ENCODE data around the gene PHGDH.
"Not testable (repeated sequence)": the region's sequence is repeated elsewhere in the genome, so short reads cannot be mapped to it uniquely, and the experiment has no call there.

The PHGDH gene

DNA sequence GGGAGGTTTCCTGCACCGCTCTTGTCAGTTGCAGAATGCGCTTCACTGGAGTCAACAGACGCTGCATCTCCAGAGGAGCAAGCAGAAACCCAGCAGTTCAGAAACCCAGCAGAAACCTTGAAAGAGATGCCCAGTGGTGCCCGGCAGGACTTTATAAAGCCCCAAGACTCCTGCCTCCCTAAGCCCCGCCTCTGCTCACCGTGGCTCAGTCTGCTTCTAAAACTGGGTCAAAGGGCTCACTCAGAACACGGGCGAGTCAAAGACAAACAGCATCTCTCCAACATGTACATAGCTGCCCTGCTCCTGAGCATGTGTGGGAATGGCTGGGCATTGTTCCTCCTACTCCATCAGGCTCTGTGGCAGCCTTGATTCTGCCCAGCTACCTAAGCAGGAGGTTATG, 57.0 kb downstream of the PHGDH start, which contains the start of gene HMGCS2:
TSS of gene HMGCS2 (minus strand) at position 128 of the 400 bp plus-strand sequence. CDS start at position 67, 61 bp downstream.
- no peak for DNase-seq

DNA sequence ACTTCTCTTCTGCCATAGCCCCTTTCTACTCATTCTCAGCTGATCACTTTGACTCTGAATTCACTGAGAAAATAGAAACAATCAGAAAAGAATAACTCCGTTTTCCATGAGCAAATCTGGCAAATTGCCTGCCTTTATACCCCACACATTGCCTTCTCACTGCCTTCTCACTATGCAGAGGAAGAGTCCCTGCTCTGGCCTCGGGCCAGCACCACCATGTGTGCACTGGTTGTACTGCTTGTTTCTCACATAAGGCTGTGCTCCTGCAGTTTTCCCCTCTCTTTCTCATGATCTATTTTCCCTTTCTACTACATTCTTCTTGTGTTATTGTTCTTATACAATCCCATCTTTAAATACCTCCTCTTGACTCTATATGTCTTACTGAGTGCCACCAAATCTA, 59.3 kb downstream of the PHGDH start:
- DNase-seq: no peak

DNA sequence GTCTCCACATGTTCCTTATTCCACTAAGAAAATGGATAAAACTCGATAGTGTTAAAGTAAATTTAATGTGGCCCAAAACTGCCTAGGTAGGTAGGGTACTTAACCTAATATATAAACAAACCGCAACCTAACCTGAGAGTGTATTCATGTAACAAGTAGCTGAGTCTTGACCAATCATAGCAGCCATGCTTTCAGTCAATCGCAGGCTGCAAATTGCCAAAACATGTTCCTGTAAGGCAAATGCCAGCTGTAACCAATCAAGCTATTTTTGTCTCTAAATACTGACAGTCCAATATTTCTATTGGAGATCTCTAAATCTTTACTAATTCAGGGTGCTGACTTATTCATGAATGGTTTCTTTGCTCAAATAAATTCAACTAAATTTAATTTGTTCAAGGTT, 60.0 kb downstream of the PHGDH start:
- DNase-seq: no peak

DNA sequence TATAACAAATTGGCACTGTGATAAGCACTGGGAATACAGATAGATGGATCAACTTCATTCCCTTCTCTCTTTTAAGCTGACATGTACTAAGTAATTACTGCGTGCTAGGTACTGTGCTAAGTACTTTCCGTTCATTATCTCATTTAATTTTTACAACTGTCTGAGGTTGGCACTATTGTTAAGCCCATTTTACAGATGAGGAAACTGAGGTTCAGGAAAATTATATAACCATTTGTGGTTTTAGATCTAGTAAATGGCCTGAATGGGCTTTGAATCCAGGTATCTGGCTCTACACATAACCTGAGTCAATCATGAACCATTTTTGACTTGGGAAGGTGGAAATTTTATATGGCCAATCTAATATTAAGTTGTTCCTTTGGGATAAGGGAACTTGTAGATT, 60.6 kb downstream of the PHGDH start:
- no peak for DNase-seq

DNA sequence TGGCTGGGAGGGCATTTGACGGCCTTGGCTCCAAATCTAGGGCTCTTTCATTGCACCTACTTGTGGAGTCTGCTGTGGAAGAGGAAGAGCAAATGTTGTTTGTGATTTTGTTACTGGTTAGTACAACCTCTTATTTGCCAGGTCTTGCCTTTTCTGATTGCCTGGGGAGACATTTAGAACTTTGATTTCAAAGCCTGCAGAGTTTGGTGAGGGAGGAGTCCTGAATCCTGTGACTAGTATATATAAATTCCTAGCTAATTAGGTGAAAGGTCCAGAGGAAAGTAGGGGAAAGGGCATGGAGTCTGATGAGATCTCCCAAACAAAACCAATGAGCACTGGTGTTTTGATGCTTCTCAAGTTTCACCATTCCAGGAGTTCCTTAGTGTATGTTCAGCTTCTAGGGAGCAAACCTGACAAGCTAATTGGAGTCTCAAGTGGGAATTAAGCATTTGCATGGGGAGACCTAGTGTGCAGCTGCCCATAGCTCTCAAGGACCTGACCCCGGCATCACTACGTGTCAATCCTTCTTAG, 62.0 kb downstream of the PHGDH start:
- no peak for DNase-seq

DNA sequence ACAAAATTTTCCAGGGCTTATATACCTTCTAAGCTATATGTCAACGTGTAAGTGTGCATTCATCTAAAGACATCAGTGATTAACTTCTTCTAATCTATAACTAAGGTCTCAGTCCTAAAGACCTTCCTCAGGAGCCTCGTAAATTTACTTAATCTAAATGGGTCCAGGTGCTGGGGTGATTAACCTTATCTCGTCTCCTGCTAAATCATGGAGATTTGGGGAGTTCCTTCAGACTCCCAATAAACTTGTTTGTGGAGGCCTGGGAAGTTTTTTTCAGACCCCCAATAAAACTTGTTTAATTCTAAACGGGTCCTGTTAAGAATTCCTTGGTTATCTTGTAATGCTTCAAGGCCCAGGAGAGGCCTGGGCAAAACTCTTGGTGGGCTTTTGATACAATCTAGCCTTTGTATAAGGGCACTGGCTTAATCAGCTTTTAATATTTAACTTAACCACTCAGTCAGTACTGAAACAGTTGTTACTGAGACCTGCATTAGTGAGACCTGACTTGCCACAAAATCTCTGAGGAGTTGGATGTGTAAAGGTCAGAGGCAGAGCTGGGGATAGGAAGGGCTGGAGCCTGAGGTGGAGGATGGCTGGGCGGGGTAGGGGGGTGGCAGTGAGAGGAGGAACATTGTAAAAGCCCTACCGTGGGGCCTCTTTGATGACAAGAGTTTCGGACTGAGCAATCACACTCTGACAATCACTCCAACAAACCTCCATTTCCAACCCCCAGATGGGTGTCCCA, 63.2 kb downstream of the PHGDH start:
- DNase-seq: no peak

DNA sequence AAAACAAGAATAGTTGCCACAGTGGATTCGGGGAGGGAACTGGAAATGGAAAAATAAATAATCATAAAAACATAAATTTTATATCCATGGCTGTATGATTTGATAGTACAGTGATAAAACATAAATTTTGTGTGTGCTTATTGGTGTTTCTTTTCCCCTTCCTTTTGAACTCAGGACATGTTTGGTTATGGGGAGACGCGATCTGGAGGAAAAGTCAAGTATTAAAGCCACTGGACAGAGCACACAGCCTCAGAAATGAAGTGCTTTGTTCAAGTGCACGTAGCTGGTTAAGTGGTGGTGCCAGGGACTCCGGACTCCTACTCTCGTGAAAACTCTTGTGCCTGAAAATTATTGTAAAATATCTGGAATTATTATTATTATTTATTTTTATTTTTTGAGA, 66.6 kb downstream of the PHGDH start:
- no peak for DNase-seq

DNA sequence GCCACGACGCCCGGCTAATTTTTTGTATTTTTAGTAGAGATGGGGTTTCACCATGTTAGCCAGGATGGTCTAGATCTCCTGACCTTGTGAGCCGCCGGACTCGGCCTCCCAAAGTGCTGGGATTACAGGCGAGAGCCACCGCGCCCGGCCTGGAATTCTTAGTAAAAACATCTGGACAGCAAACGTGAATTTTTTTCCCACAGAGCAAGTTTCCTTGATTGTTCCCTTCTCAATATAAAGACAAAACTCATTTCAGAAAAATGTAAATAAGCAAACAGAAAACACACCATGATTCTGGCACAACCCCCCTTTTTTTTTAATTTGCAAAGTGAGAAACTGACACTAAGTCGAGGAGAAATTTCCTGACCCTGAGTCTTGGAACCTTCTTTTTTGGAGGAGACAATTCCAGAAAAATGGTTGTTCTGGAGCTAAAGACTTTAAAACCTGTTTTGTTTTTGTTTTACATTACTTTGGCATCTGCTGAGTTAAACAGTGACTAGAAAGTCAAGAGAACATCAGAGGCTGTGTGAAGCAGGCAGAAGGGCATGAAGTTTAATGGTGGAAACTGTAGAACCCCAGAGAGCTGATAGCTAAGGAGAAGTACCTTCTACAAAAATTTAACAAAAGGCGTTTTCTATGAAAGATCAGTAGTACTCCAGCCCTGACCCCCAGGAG, 67.3 kb downstream of the PHGDH start:
- no peak for DNase-seq

DNA sequence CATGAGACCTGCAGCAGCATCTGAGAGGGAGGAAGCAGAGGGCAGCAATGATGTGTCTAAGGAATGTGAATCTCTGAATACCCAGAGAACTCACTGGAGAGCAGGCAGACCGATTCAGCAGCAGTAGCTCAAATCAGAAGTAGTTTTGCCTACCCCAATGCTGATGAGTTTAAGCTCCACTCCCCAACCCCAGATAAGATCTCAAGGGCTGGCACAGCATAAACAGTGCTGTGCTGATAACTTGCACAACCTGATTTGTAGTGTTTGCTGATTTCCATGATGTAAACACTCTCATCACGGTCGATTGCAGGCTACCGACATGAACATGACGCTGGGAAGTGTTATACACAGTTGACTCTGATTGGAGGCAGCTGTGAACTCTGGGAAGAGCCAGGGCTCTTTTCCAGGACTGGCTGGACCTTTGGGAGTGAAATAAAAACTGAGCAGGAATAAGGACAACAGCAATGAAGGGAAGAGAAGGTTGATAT, 68.2 kb downstream of the PHGDH start:
- no peak for DNase-seq

DNA sequence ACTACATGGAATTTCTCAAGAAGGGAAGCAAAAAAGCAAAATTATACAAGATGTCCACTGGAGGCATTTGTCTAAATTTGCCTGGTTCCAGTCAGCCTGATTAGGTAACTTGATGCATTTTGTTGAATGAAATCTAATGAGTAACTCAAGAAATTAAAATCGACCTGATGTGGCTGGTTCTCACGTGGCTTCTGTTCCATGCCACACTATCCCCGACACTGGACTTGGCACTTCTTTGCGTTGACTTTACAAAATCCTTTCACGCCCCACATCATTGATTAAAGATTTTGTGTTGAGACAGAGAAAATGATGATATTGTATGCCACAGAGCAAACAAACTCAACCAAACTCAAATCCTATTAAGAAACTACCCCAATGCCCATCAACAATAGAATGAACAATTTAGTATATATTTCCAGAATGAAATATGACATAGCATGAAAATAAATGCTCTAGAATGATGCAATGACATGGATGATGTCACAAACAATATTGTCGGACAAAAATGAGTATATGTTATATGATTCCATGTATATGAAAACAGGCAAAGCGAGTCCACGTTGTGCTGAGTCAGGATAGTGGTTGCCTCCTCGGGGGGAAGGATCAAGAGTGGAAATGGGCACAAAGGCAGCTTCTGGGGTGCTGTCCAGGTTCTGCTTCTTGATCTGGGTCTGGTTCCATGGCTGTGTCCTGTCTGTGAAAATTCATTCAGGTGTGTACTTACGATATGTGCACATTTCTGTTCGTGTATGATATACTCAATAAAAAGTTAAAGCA, 69.9 kb downstream of the PHGDH start:
- DNase-seq: no peak

DNA sequence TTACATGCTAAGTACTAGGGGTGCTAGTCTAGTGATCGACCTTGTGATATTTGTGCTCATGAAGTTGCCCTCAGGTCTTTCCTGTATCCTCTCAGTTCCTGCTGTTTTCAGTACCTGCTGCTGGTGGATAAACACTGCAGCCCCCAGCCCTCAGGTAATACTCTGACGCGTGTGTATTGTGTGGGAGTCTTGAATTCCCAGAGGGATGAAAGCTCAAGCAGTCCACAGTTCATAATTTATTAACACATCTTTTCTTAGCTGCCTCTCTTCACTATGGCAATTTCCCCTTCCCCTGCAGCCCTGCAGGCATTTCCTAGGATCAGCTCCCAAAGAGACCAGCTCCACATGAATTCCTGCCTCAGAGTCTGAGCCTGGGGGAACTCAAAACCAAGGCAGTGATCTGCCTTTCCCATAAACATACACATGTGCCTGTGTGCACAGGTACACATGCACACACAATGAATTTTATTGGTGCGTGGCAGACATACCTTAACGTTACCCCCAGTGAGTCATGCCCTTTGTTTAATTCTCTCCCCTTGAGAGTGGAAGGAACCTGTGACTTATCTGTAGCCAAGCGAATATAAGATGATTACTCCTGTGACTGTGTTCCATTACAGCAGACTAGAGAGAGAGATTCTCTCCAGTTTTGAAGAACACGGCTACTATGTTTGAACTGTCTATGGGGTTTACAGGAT, 71.0 kb downstream of the PHGDH start:
- no peak for DNase-seq

DNA sequence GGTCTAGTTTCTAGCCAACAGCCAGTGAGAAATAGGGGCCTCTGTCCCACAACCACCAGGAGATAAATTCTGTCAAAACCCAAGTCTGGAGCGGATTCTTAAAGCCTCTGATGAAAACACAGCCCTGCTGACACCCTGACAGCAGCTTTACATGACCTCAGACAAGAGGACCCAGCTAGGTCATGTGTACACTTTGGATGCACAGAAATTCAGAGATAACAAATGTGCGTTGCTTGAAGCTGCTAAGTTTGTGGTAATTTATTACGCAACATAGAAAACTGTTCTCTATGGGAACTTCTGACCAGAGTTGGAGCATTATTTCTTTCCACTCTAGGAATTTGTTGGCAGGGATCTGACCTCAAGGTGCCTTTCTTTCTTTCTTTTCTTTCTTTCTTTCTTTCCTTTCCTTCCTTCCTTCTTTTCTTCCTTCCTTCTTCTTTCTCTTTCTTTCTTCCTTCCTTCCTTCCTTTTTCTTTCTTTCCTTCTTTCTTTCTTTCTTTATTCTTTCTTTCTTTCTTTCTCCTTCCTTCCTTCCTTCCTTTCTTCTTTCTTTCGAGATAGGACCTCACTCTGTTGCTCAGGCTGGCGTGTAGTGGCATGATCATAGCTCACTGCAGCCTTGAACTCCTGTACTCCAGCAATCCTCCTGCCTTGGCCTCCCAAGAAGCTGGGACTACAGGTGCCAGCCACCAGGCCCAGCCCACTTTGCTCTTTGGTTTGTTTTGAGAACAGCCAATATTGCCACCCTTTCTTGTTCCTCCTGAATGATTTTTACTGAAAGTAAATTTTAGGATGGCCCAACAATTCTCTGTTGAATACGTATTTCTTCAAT, 71.8 kb downstream of the PHGDH start:
- no peak for DNase-seq

DNA sequence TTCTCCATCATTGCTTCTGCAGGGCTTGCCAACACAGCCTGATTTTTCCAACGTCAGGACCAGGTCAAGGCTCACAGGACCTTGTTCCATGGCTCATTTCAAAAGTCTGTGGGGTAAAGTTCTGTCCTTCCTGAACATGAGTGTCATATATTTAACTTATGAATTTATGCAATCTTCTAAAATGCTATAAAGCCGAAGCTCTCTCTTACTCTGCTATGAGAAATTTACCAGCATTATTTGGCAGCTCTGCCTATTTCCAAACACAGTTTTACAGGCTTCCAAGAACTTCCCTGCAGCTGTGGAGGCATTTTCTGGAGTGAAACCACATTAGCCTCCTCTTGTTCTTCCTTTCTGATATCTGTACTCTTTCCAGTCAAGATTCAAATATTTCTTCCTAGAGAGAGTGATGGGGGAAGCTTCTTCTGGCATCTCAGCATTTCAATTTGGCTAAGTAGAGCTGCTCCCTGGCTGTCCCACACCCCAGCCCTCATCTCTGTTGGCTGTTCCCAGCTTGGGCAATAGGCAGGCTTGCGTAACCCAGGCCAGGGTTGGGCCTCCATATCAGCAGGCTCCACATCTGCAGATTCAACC, 72.6 kb downstream of the PHGDH start:
- DNase-seq: no peak

DNA sequence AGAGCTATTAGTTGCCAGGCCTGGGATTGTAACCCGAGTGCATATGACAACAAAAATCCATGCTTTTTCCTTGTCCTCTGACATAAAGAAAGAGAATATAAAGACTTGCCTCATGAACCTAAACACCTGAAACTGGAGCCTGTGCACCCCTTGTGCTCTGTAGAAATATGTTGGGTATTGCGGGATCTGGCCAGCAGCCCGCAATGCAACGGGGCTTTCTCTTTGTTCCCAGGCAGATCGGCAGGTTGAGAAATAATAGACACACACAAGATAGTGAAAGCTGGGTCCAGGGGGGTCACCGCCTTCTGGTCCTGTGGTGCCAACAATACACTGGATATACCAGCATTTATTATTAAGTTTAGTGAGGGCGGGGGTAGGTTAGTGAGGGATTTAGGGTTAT, 74.3 kb downstream of the PHGDH start:
- not testable (repeated sequence) for DNase-seq

DNA sequence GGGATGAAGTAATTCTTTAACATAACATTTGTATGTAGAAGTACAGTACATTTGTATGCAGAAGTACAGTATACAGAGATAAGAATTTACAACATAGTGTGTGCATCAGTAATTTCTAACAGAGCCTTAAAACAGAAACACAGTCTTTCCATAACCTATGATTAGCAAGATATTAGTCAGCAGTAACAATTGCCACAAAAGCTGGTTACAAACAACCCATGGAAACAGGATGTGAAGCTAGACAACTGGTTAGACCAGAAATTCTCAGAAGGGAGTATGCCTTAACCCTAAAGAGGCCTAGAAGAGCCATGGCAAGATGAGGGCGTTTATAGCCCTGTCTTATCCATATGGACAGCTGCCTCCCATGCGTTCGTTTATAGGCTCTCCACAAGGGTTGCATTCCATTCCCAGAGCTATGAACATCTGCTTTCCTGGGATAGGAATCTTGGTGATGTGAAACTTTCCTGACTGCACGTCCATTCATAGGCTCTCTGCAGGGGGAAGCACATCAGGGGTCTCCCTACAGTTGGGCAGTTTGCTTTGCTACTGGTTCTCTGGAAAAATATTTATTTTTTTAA, 74.8 kb downstream of the PHGDH start:
- DNase-seq: not testable (repeated sequence)

DNA sequence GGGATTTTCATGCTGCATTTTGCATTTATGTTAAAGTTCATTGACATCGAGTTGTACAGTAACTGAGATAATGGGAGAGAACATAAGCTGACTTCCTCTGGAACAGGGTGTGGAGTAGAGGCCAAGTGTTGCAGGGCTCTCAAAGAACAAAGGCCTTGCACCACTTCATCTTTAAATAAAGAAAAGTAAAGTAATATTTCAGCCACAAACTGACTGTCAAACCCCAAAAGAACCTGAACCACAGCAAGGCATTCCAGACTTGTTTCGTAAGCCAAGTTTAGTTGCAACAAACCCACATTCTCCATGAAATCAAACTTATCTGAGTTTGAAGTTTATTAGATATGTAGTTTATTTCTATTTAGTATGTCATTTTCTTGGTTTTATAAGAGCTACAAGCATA, 76.0 kb downstream of the PHGDH start:
- no peak for DNase-seq

DNA sequence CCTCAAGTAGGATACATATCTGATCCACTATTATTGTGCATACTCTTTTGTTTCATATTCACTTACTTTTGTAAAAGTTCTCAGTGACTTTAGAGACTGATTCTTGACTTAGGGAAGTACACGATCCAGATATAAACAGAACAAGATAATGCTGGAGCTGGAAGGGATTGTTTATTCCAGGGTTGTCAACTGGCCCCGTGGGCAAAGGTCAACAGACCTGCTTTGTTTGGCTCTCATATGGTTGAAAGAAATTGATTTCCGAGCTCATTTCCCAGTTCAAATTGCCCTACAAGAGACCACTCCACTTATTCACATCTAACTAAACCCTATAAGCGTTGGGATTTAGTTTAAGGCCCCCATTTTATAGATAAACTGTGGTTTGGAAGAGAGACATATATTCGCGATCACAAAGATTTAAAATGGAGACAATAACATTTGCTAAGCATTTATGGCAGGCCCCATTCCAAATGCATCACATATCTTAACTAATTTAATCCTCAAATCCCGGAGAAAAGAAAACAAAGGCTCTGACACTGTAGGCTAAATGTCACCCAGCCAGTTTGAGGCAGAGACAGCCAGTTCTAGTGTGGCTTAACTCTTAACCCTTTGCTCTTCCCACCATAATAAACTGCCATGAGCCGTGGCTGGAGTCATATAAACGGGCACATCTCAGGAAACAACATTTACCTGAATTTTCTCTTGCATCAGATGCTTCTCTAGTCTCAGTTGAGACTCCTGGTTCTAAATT, 78.9 kb downstream of the PHGDH start:
- no peak for DNase-seq

DNA sequence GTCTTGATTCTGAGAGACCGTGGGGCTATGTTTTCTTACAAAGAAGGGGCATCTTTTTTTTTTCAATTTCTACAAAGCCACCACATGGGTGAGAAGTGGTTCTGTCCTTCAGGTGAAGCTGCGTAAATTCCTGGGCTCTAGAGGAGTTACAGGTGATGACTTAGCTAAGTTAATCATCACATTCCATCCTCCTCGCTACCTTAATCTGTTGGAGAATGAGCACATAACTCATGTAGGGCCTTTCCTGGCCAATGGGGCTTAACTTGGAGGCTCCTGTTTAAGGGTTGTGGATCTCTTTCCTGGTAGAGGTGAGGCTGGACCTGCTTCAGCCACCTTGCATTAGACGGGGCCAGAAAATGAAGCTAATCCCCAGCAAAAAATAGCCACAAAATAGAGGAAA, 79.6 kb downstream of the PHGDH start:
- no peak for DNase-seq

Measured in NK-92 treated with Interleukin-12 subunit alpha and Interleukin-12 subunit beta, amount 100 ng/mL, for 24 hours (cell line).